Neural cell (in vitro differentiated cells): ENCODE results near the gene NDUFB8. TPM values are rescaled to one million over a fixed set of nuclear protein-coding genes. Genes with fewer than 3 reads are reported as not detected.

Experiments
- H2AFZ ChIP-seq: fragments of 200-600, 300-800 bp; sonication (generic), shearing (Covaris generic); 2 replicates; pipeline ENCODE4 v1.6.0; 2014; ENCODE audit warnings: low read depth, mild to moderate bottlenecking, antibody characterized with exemption, low read length, moderate library complexity
- H3F3A ChIP-seq: fragments of 200-600 bp; shearing (Covaris generic); 2 replicates; pipeline ENCODE4 v1.6.1; 2016; ENCODE audit warnings: mild to moderate bottlenecking, moderate library complexity, mixed read lengths, antibody characterized with exemption, low read length; ENCODE audit not compliant: insufficient read depth, poor library complexity, severe bottlenecking
- H3K27ac ChIP-seq: fragments of 200-600, 300-800 bp; sonication (generic), shearing (Covaris generic); 2 replicates; pipeline ENCODE4 v1.5.1; 2014; ENCODE audit warnings: mild to moderate bottlenecking, low read length, moderate library complexity
- H3K27me3 ChIP-seq: fragments of 300-800, 200-600 bp; sonication (generic), shearing (Covaris generic); 2 replicates; pipeline ENCODE4 v1.6.0; 2014; ENCODE audit warnings: mild to moderate bottlenecking, low read depth, low read length, moderate library complexity; ENCODE audit not compliant: insufficient read depth
- H3K36me3 ChIP-seq: fragments of 300-800, 200-600 bp; sonication (generic), shearing (Covaris generic); 2 replicates; pipeline ENCODE4 v1.5.1; 2014; ENCODE audit warnings: mild to moderate bottlenecking, antibody characterized with exemption, low read length, moderate library complexity; ENCODE audit not compliant: insufficient read depth
- H3K4me2 ChIP-seq: fragments of 300-800, 200-600 bp; sonication (generic), shearing (Covaris generic); 2 replicates; pipeline ENCODE4 v1.6.0; 2014; ENCODE audit warnings: mild to moderate bottlenecking, low read length
- H3K4me3 ChIP-seq: fragments of 300-800, 200-600 bp; sonication (generic), shearing (Covaris generic); 2 replicates; pipeline ENCODE4 v1.5.1; 2014; ENCODE audit warnings: mild to moderate bottlenecking, low read length, moderate library complexity
- H3K79me2 ChIP-seq: fragments of 200-600 bp; shearing (Covaris generic); replicated peaks from 2 replicates; pipeline ENCODE4 v1.6.0; 2014; ENCODE audit warnings: mild to moderate bottlenecking, low read length, moderate library complexity; ENCODE audit not compliant: insufficient read depth
- H3K9ac ChIP-seq: fragments of 300-800, 200-600 bp; sonication (generic), shearing (Covaris generic); 2 replicates; pipeline ENCODE4 v1.6.1; 2016; ENCODE audit warnings: mild to moderate bottlenecking, low read length, mixed read lengths
- H3K9me2 ChIP-seq: fragments of 200-600 bp; shearing (Covaris generic); 2 replicates; pipeline ENCODE4 v1.6.1; 2016; ENCODE audit warnings: mild to moderate bottlenecking, low read length, mixed read lengths; ENCODE audit not compliant: insufficient read depth
- H3K9me3 ChIP-seq: fragments of 200-600, 300-800 bp; sonication (generic), shearing (Covaris generic); 2 replicates; pipeline ENCODE4 v1.6.1; 2016; ENCODE audit warnings: mild to moderate bottlenecking, mixed run types, low read length, moderate library complexity, mixed read lengths
- H4K20me1 ChIP-seq: fragments of 200-600 bp; shearing (Covaris generic); 2 replicates; pipeline ENCODE4 v1.6.1; 2016; ENCODE audit warnings: mild to moderate bottlenecking, mixed run types; ENCODE audit not compliant: insufficient read depth
- CTCF ChIP-seq: fragments of 450-650 bp; IDR thresholded peaks from 2 replicates; pipeline ENCODE4 v1.5.1; 2014; ENCODE audit warnings: antibody characterized with exemption, mild to moderate bottlenecking, moderate library complexity; ENCODE audit not compliant: poor library complexity, severe bottlenecking
- EP300 ChIP-seq: fragments of 450-650 bp; conservative IDR thresholded peaks from 2 replicates; pipeline ENCODE4 v1.6.1; 2014; ENCODE audit warnings: antibody characterized with exemption, mild to moderate bottlenecking, moderate library complexity; ENCODE audit not compliant: poor library complexity, severe bottlenecking
- EZH2 ChIP-seq: fragments of 200-600, 300-800 bp; shearing (Covaris generic), sonication (generic); IDR thresholded peaks from 2 replicates; pipeline ENCODE4 v1.6.1; 2014; ENCODE audit warnings: antibody characterized with exemption, low read length, borderline replicate concordance, mild to moderate bottlenecking; ENCODE audit not compliant: insufficient read depth, poor library complexity, severe bottlenecking
- MXI1 ChIP-seq: fragments of 450-650 bp; conservative IDR thresholded peaks from 2 replicates; pipeline ENCODE4 v1.6.1; 2014; ENCODE audit warnings: antibody characterized with exemption, mild to moderate bottlenecking; ENCODE audit not compliant: poor library complexity, severe bottlenecking
- POLR2AphosphoS5 ChIP-seq: IDR thresholded peaks from 2 replicates; pipeline ENCODE4 v1.6.1; 2012
- RAD21 ChIP-seq: fragments of 450-650 bp; conservative IDR thresholded peaks from 2 replicates; pipeline ENCODE4 v1.6.1; 2014; ENCODE audit warnings: antibody characterized with exemption, mild to moderate bottlenecking, moderate library complexity
- REST ChIP-seq: IDR thresholded peaks from 2 replicates; pipeline ENCODE4 v1.6.1; 2012; ENCODE audit warnings: borderline replicate concordance
- SMC3 ChIP-seq: fragments of 450-650 bp; conservative IDR thresholded peaks from 2 replicates; pipeline ENCODE4 v1.6.1; 2014; ENCODE audit warnings: antibody characterized with exemption, mild to moderate bottlenecking, moderate library complexity; ENCODE audit not compliant: poor library complexity
- TAF1 ChIP-seq: IDR thresholded peaks from 2 replicates; pipeline ENCODE4 v1.6.1; 2012; ENCODE audit warnings: low read depth
- polyA plus RNA-seq: library from polyadenylated mRNA; depleted of rRNA; stranded (reverse); fragments of >200 nt; gene quantifications from 2 replicates; pipeline ENCODE4 v1.2.3, GENCODE V29; 2014

Gene NDUFB8
- polyA plus RNA-seq, 1 donor from 2014 or later: 407 TPM

GRCh38 chr10:100524638-100525037 is 5.0 kb downstream of the NDUFB8 start:
- H3K36me3 ChIP-seq: peaks cover 9% of the 10 kb centered on the region
- TF ChIP-seq RAD21 (no peak), EZH2 (no peak), MXI1 (no peak), REST (no peak), EP300 (no peak), POLR2AphosphoS5 (no peak), TAF1 (no peak), SMC3 (no peak), CTCF (no peak)
- H3K27ac ChIP-seq: no peak overlapping the region

GRCh38 chr10:100524206-100524605 is 5.5 kb downstream of the NDUFB8 start:
- no peaks in the 10 kb centered on the region for H4K20me1 ChIP-seq
- H3K36me3 ChIP-seq: peaks cover 9% of the 10 kb centered on the region
- no peak overlapping the region for H3K4me3 ChIP-seq
- H3K4me2 ChIP-seq: no peak overlapping the region
- TF ChIP-seq TAF1 (no peak), EP300 (no peak), POLR2AphosphoS5 (no peak), REST (no peak), CTCF (no peak), RAD21 (no peak), EZH2 (no peak), SMC3 (no peak), MXI1 (no peak)
- H3K79me2 ChIP-seq: peaks cover 12% of the 10 kb centered on the region
- no peaks in the 10 kb centered on the region for H3F3A ChIP-seq
- no peak overlapping the region for H3K9ac ChIP-seq
- no peak overlapping the region for H2AFZ ChIP-seq
- no peak overlapping the region for H3K27ac ChIP-seq
- H3K9me2 ChIP-seq: no peaks in the 10 kb centered on the region
- H3K9me3 ChIP-seq: no peaks in the 10 kb centered on the region
- H3K27me3 ChIP-seq: peaks cover 12% of the 10 kb centered on the region

More at GRCh38 chr10:100524638-100525037, 5.0 kb downstream of the NDUFB8 start:
- H3K4me2 ChIP-seq: no peak overlapping the region
- H3K9ac ChIP-seq: no peak overlapping the region
- no peak overlapping the region for H3K4me3 ChIP-seq
- H4K20me1 ChIP-seq: no peaks in the 10 kb centered on the region
- peaks cover 17% of the 10 kb centered on the region for H3K79me2 ChIP-seq
- H3K9me3 ChIP-seq: no peaks in the 10 kb centered on the region
- H3F3A ChIP-seq: no peaks in the 10 kb centered on the region
- H3K9me2 ChIP-seq: no peaks in the 10 kb centered on the region
- H3K27me3 ChIP-seq: peaks cover 8% of the 10 kb centered on the region
- no peak overlapping the region for H2AFZ ChIP-seq
